KMS-11 (cell line): ENCODE data around the gene MDFI.

ENCODE experiments used
- H2AFZ ChIP-seq: fragments of 200-600 bp; sonication (generic); 2 replicates; pipeline ENCODE4 v1.6.1; 2016; ENCODE audit warnings: antibody characterized with exemption, mixed run types, low read depth
- H3K27ac ChIP-seq: fragments of 200-600 bp; sonication (generic); 2 replicates; pipeline ENCODE4 v1.6.1; 2016; ENCODE audit warnings: mild to moderate bottlenecking, mixed run types
- H3K27me3 ChIP-seq: fragments of 200-600 bp; sonication (generic); 2 replicates; pipeline ENCODE4 v1.6.1; 2017; ENCODE audit warnings: mild to moderate bottlenecking, low read depth, mixed run types, moderate library complexity; ENCODE audit not compliant: insufficient read depth
- H3K36me3 ChIP-seq: fragments of 200-600 bp; sonication (generic); 2 replicates; pipeline ENCODE4 v1.6.1; 2017; ENCODE audit warnings: mild to moderate bottlenecking, mixed run types; ENCODE audit not compliant: insufficient read depth
- H3K4me1 ChIP-seq: fragments of 200-600 bp; sonication (generic); 2 replicates; pipeline ENCODE4 v1.6.1; 2016; ENCODE audit warnings: mild to moderate bottlenecking, low read depth, mixed run types; ENCODE audit not compliant: poor library complexity, severe bottlenecking
- H3K4me2 ChIP-seq: fragments of 200-600 bp; sonication (generic); 2 replicates; pipeline ENCODE4 v1.7.0; 2016; ENCODE audit warnings: mild to moderate bottlenecking, mixed run types
- H3K4me3 ChIP-seq: fragments of 200-600 bp; sonication (generic); IDR thresholded peaks from 2 replicates; pipeline ENCODE4 v1.6.1; 2017; ENCODE audit warnings: low read depth, low read length, mixed read lengths; ENCODE audit not compliant: insufficient read depth
- H3K79me2 ChIP-seq: fragments of 200-600 bp; sonication (generic); 2 replicates; pipeline ENCODE4 v1.6.1; 2016; ENCODE audit warnings: low read depth, mixed run types; ENCODE audit not compliant: insufficient read depth
- H3K9ac ChIP-seq: fragments of 200-600 bp; sonication (generic); 2 replicates; pipeline ENCODE4 v1.6.1; 2016; ENCODE audit warnings: mild to moderate bottlenecking, mixed run types
- H4K20me1 ChIP-seq: fragments of 200-600 bp; sonication (generic); 2 replicates; pipeline ENCODE4 v1.6.1; 2016; ENCODE audit warnings: mild to moderate bottlenecking, mixed run types; ENCODE audit not compliant: insufficient read depth
- CTCF ChIP-seq: fragments of 200-600 bp; sonication (generic); conservative IDR thresholded peaks from 2 replicates; pipeline ENCODE4 v1.6.1; 2017; ENCODE audit warnings: low read depth, mild to moderate bottlenecking, antibody characterized with exemption, low read length, moderate library complexity, mixed read lengths

The MDFI gene

DNA sequence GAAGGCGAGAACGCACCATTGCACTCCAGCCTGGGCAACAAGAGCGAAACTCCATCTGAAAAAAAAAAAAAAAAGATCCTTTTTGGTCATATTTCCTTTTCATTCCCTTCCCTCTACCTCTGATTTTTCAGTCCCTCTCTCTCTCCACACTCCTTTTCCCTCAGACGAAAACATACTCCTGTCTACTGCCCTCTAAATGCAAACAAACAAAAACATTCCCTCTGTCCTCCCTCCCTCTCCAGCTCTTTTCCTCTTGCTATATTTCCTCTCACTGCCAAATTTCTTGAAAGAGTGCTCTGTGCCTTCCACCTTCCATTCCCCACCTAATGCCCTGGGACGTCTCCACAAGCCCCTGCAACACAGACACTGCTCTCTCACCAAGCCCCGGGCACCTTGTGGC, 14.9 kb upstream of the MDFI start:
- no peaks in the 10 kb centered on the region for H3K36me3 ChIP-seq
- H3K27me3 ChIP-seq = no peaks in the 10 kb centered on the region
- H3K4me1 ChIP-seq = no peaks in the 10 kb centered on the region
- no peak for TF ChIP-seq CTCF
- no peaks in the 10 kb centered on the region for H3K79me2 ChIP-seq
- no peak overlapping the region for H3K4me2 ChIP-seq
- H4K20me1 ChIP-seq = no peaks in the 10 kb centered on the region
- H3K27ac ChIP-seq = no peak overlapping the region
- no peak overlapping the region for H2AFZ ChIP-seq
- no peak overlapping the region for H3K9ac ChIP-seq
- no peak overlapping the region for H3K4me3 ChIP-seq

- Histone ChIP-seq H3K27ac (no peak overlapping the region), H3K79me2 (no peaks in the 10 kb centered on the region), H3K36me3 (no peaks in the 10 kb centered on the region), H3K4me3 (no peak overlapping the region), H4K20me1 (no peaks in the 10 kb centered on the region), H3K9ac (no peak overlapping the region), H2AFZ (no peak overlapping the region), H3K4me2 (no peak overlapping the region), H3K27me3 (no peaks in the 10 kb centered on the region), H3K4me1 (no peaks in the 10 kb centered on the region)
- no peak for TF ChIP-seq CTCF
Observed at GRCh38 chr6:41624621-41625380, 13.5 kb upstream of the MDFI start.

- H3K27me3 ChIP-seq = no peaks in the 10 kb centered on the region
- TF ChIP-seq CTCF = no peak
- H3K4me1 ChIP-seq = no peaks in the 10 kb centered on the region
- H4K20me1 ChIP-seq = no peaks in the 10 kb centered on the region
- H3K79me2 ChIP-seq = no peaks in the 10 kb centered on the region
- H3K36me3 ChIP-seq = no peaks in the 10 kb centered on the region
- no peak overlapping the region for H3K4me3 ChIP-seq
- H3K27ac ChIP-seq = no peak overlapping the region
- H2AFZ ChIP-seq = no peak overlapping the region
- H3K4me2 ChIP-seq = no peak overlapping the region
- no peak overlapping the region for H3K9ac ChIP-seq
Observed at GRCh38 chr6:41625442-41625841, 12.8 kb upstream of the MDFI start.

GRCh38 chr6:41626022-41626421, 12.2 kb upstream of the MDFI start:
- H3K4me1 ChIP-seq = no peaks in the 10 kb centered on the region
- no peak overlapping the region for H3K9ac ChIP-seq
- H2AFZ ChIP-seq = no peak overlapping the region
- H4K20me1 ChIP-seq = no peaks in the 10 kb centered on the region
- no peak overlapping the region for H3K27ac ChIP-seq
- no peaks in the 10 kb centered on the region for H3K27me3 ChIP-seq
- H3K36me3 ChIP-seq = no peaks in the 10 kb centered on the region
- no peak overlapping the region for H3K4me2 ChIP-seq
- H3K79me2 ChIP-seq = no peaks in the 10 kb centered on the region
- H3K4me3 ChIP-seq = no peak overlapping the region
- no peak for TF ChIP-seq CTCF
